Measurements from ENCODE around the gene ZNF280C. TPM values are rescaled to one million over a fixed set of nuclear protein-coding genes. Genes with fewer than 3 reads are reported as not detected.

The ZNF280C gene
- total RNA-seq, 1 experiment from 2014 or later: 22.0 TPM

GRCh38 chrX:130224810-130225209 lies 43.9 kb downstream of the ZNF280C start:
- Histone ChIP-seq H3K27ac (ENCODE audit: low read depth, low read length, poor library complexity, severe bottlenecking) (no peak overlapping the region), H3K36me3 (ENCODE audit: insufficient read depth, low read length, poor library complexity, severe bottlenecking) (peaks cover 29% of the 10 kb centered on the region), H3K4me3 (ENCODE audit: low read depth, low read length, poor library complexity, severe bottlenecking) (no peak overlapping the region), H3K4me1 (ENCODE audit: insufficient read depth, low read length, poor library complexity, severe bottlenecking) (no peaks in the 10 kb centered on the region), H3K9me3 (ENCODE audit: low read depth, low read length, poor library complexity, severe bottlenecking) (no peaks in the 10 kb centered on the region), H3K27me3 (replicated peaks; ENCODE audit: insufficient read depth, low read depth, low read length, poor library complexity) (no peaks in the 10 kb centered on the region)
- no peak for TF ChIP-seq CTCF (conservative IDR thresholded peaks at IDR 0.05; ENCODE audit: low read depth, low read length)
- no peak for TF ChIP-seq EZH2 (IDR thresholded peaks at IDR 0.05; ENCODE audit: borderline replicate concordance, low read depth, low read length, poor library complexity, severe bottlenecking)
- POLR2A ChIA-PET (ENCODE audit: low non-redundant PET): no interaction called here
- BruUV-seq (replicated peaks): no TSS peak
- CTCF ChIA-PET: no interaction called here
- intact Hi-C loops (cut with micrococcal nuclease; ENCODE audit: unreplicated experiment): no loop called here
- DNase-seq (ENCODE audit: low spot score): no peak

- H3K4me1 ChIP-seq (ENCODE audit: insufficient read depth, low read length, poor library complexity, severe bottlenecking): no peaks in the 10 kb centered on the region
- H3K9me3 ChIP-seq (ENCODE audit: low read depth, low read length, poor library complexity, severe bottlenecking): no peaks in the 10 kb centered on the region
- ChIA-PET CTCF (no interaction called here), POLR2A (ENCODE audit: low non-redundant PET) (no interaction called here)
- no peak overlapping the region for H3K4me3 ChIP-seq (ENCODE audit: low read depth, low read length, poor library complexity, severe bottlenecking)
- H3K36me3 ChIP-seq (ENCODE audit: insufficient read depth, low read length, poor library complexity, severe bottlenecking): peaks cover 19% of the 10 kb centered on the region
- intact Hi-C loops (cut with micrococcal nuclease; ENCODE audit: unreplicated experiment): no loop called here
- BruUV-seq (replicated peaks): no TSS peak
- H3K27ac ChIP-seq (ENCODE audit: low read depth, low read length, poor library complexity, severe bottlenecking): no peak overlapping the region
- TF ChIP-seq CTCF (conservative IDR thresholded peaks at IDR 0.05; ENCODE audit: low read depth, low read length) (no peak), EZH2 (IDR thresholded peaks at IDR 0.05; ENCODE audit: borderline replicate concordance, low read depth, low read length, poor library complexity, severe bottlenecking) (no peak)
- H3K27me3 ChIP-seq (replicated peaks; ENCODE audit: insufficient read depth, low read depth, low read length, poor library complexity): no peaks in the 10 kb centered on the region
- DNase-seq (ENCODE audit: low spot score): peak; percentile 24
Measured at GRCh38 chrX:130216320-130216719, 52.4 kb downstream of the ZNF280C start.

- POLR2A ChIA-PET (ENCODE audit: low non-redundant PET): no interaction called here
- BruUV-seq (replicated peaks): no TSS peak
Measured at GRCh38 chrX:130213376-130213775, 55.3 kb downstream of the ZNF280C start.

More at GRCh38 chrX:130213376-130213775, 55.3 kb downstream of the ZNF280C start:
- Histone ChIP-seq H3K27ac (ENCODE audit: low read depth, low read length, poor library complexity, severe bottlenecking) (no peak overlapping the region), H3K4me1 (ENCODE audit: insufficient read depth, low read length, poor library complexity, severe bottlenecking) (no peaks in the 10 kb centered on the region), H3K9me3 (ENCODE audit: low read depth, low read length, poor library complexity, severe bottlenecking) (no peaks in the 10 kb centered on the region), H3K36me3 (ENCODE audit: insufficient read depth, low read length, poor library complexity, severe bottlenecking) (peaks cover 26% of the 10 kb centered on the region), H3K4me3 (ENCODE audit: low read depth, low read length, poor library complexity, severe bottlenecking) (no peak overlapping the region), H3K27me3 (replicated peaks; ENCODE audit: insufficient read depth, low read depth, low read length, poor library complexity) (no peaks in the 10 kb centered on the region)
- intact Hi-C loops (cut with micrococcal nuclease; ENCODE audit: unreplicated experiment): no loop called here
- CTCF ChIA-PET: no interaction called here
- DNase-seq (ENCODE audit: low spot score): no peak
- no peak for TF ChIP-seq CTCF (conservative IDR thresholded peaks at IDR 0.05; ENCODE audit: low read depth, low read length)
- TF ChIP-seq EZH2 (IDR thresholded peaks at IDR 0.05; ENCODE audit: borderline replicate concordance, low read depth, low read length, poor library complexity, severe bottlenecking): no peak
